NCI-H2171 (cell line): ENCODE results near the gene FIGN.

Experiments used
- DNase-seq: peaks from one replicate; lab custom pipeline; 2025; lab: John Stamatoyannopoulos, UW

Gene FIGN

GRCh38 chr2:163613266-163613731 is 122.5 kb downstream of the FIGN start:
- no peak for DNase-seq

- DNase-seq: no peak
Measured at GRCh38 chr2:163612332-163612731, 123.5 kb downstream of the FIGN start.

- no peak for DNase-seq
Measured at GRCh38 chr2:163611557-163611906, 124.3 kb downstream of the FIGN start.

- no peak for DNase-seq
Measured at GRCh38 chr2:163610817-163611556, 124.8 kb downstream of the FIGN start.

- no peak for DNase-seq
Measured at GRCh38 chr2:163607630-163608029, 128.2 kb downstream of the FIGN start.

GRCh38 chr2:163606878-163607277 is 128.9 kb downstream of the FIGN start:
- no peak for DNase-seq

- no peak for DNase-seq
Measured at GRCh38 chr2:163605779-163606178, 130.0 kb downstream of the FIGN start.

- no peak for DNase-seq
Measured at GRCh38 chr2:163604941-163605555, 130.8 kb downstream of the FIGN start.

- no peak for DNase-seq
Measured at GRCh38 chr2:163602196-163602595, 133.6 kb downstream of the FIGN start.

GRCh38 chr2:163601377-163601776 is 134.4 kb downstream of the FIGN start:
- DNase-seq: no peak

- DNase-seq: no peak
Measured at GRCh38 chr2:163600801-163601200, 135.0 kb downstream of the FIGN start.

GRCh38 chr2:163595028-163595427 is 140.8 kb downstream of the FIGN start:
- no peak for DNase-seq

GRCh38 chr2:163594497-163594896 is 141.3 kb downstream of the FIGN start:
- no peak for DNase-seq

GRCh38 chr2:163593982-163594381 is 141.8 kb downstream of the FIGN start:
- DNase-seq: no peak

GRCh38 chr2:163592954-163593622 is 142.7 kb downstream of the FIGN start:
- no peak for DNase-seq

GRCh38 chr2:163591461-163591860 is 144.3 kb downstream of the FIGN start:
- DNase-seq: no peak

- no peak for DNase-seq
Measured at GRCh38 chr2:163580757-163581156, 155.1 kb downstream of the FIGN start.

- DNase-seq: no peak
Measured at GRCh38 chr2:163574309-163574708, 161.5 kb downstream of the FIGN start.

- no peak for DNase-seq
Measured at GRCh38 chr2:163573652-163574051, 162.2 kb downstream of the FIGN start.

- no peak for DNase-seq
Measured at GRCh38 chr2:163572850-163573249, 163.0 kb downstream of the FIGN start.

GRCh38 chr2:163571423-163572102 is 164.2 kb downstream of the FIGN start:
- DNase-seq: no peak

- no peak for DNase-seq
Measured at GRCh38 chr2:163570391-163570790, 165.4 kb downstream of the FIGN start.

GRCh38 chr2:163565192-163565591 is 170.6 kb downstream of the FIGN start:
- DNase-seq: no peak
